ENCODE data around the gene LRMDA. TPM values are rescaled to one million over a fixed set of nuclear protein-coding genes. Genes with fewer than 3 reads are reported as not detected.

Gene LRMDA
- total and polyA plus RNA-seq, 2 of the 8 experiments (the other 6 are each of a cell fraction or from before 2014, with no cell fraction given), result 0.86 to 2.8 TPM

- no peak overlapping the region for H2BK15ac ChIP-seq (ENCODE audit: low read length)
- no peak overlapping the region for H3K27ac ChIP-seq (ENCODE audit: low read depth, low read length)
- DNase-seq (ENCODE audit: low read depth in 1 of 2, low spot score in 2 of 2), result no peak
- H3K4me2 ChIP-seq (ENCODE audit: insufficient read depth in 1 of 2, low read depth in 2 of 2, low read length in 2 of 2), result no peak overlapping the region
- WGBS, 2 experiments (ENCODE audit: extremely low coverage in 1 of 2, insufficient coverage in 1 of 2, insufficient read length in 1 of 2, insufficient replicate concordance in 2 of 2, low coverage in 1 of 2, low lambda C conversion rate in 2 of 2, missing lambda C conversion rate in 1 of 2), result 73% methylated on average over 4 of the region's 4 CpGs; no CpG with 5 or more reads in 1 of the 2 experiments
- no peak overlapping the region for H3K4ac ChIP-seq (replicated peaks; ENCODE audit: insufficient read length, low read depth, low read length)
- H3K4me3 ChIP-seq (ENCODE audit: extremely low read depth in 1 of 4, insufficient read depth in 2 of 4, low read depth in 3 of 4, low read length in 4 of 4), result no peak overlapping the region
- H3K14ac ChIP-seq (ENCODE audit: insufficient read length), result no peak overlapping the region
- H3K9me3 ChIP-seq (ENCODE audit: insufficient read depth in 2 of 2, low read depth in 1 of 2, low read length in 1 of 2), result no peaks in the 10 kb centered on the region
- H3K9ac ChIP-seq (replicated peaks in 1 of 4; ENCODE audit: extremely low read depth in 1 of 4, low read depth in 3 of 4, low read length in 3 of 4), result no peak overlapping the region
- H2AK5ac ChIP-seq (ENCODE audit: low read depth, low read length), result no peak overlapping the region
- no peak overlapping the region for H3K23ac ChIP-seq (ENCODE audit: insufficient read length)
- ChIA-PET POLR2A (ENCODE audit: partially characterized antibody) (no interaction called here), CTCF (ENCODE audit: partially characterized antibody) (interaction anchor here (0.6 kb wide), 2 partner anchors 10 to 289 kb away, joined by 3 read pairs; no protein-coding TSS in a partner anchor)
- no peaks in the 10 kb centered on the region for H3K79me1 ChIP-seq (ENCODE audit: low read depth, low read length)
- no peak for TF ChIP-seq CTBP2 (IDR thresholded peaks at IDR 0.05; ENCODE audit: borderline replicate concordance, insufficient read depth, insufficient read length, low read length)
- no peak for TF ChIP-seq EGR1 (IDR thresholded peaks at IDR 0.05; ENCODE audit: borderline replicate concordance, low read depth, low read length)
- no peak for TF ChIP-seq SAP30 (IDR thresholded peaks at IDR 0.05; ENCODE audit: insufficient read depth, insufficient replicate concordance, low read length)
- TF ChIP-seq, protein P1, sequence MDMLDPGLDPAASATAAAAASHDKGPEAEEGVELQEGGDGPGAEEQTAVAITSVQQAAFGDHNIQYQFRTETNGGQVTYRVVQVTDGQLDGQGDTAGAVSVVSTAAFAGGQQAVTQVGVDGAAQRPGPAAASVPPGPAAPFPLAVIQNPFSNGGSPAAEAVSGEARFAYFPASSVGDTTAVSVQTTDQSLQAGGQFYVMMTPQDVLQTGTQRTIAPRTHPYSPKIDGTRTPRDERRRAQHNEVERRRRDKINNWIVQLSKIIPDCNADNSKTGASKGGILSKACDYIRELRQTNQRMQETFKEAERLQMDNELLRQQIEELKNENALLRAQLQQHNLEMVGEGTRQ (IDR thresholded peaks at IDR 0.05; ENCODE audit: low read length), result no peak
- TF ChIP-seq KDM1A (IDR thresholded peaks at IDR 0.05; ENCODE audit: borderline replicate concordance, low read length), result no peak
- H3K18ac ChIP-seq (ENCODE audit: extremely low read depth, low read length), result no peak overlapping the region
- H2BK12ac ChIP-seq (ENCODE audit: low read depth, low read length), result no peak overlapping the region
- no peaks in the 10 kb centered on the region for H3K4me1 ChIP-seq (replicated peaks in 1 of 4; ENCODE audit: control insufficient read depth in 3 of 4, insufficient read depth in 4 of 4, low read length in 3 of 4)
- H3K36me3 ChIP-seq (ENCODE audit: control insufficient read depth in 2 of 4, insufficient read depth in 4 of 4, low read length in 3 of 4), result no peaks in the 10 kb centered on the region
- H2BK5ac ChIP-seq (ENCODE audit: low read depth, low read length), result no peak overlapping the region
- H4K8ac ChIP-seq (ENCODE audit: extremely low read depth, insufficient read depth, low read length), result no peak overlapping the region
- no peak overlapping the region for H2AFZ ChIP-seq (ENCODE audit: low read length)
- no peak overlapping the region for H4K91ac ChIP-seq (replicated peaks; ENCODE audit: insufficient read length, low read length)
- H4K5ac ChIP-seq (ENCODE audit: insufficient read length, low read depth, low read length), result no peak overlapping the region
- no peak overlapping the region for H2BK20ac ChIP-seq (ENCODE audit: low read length)
- FAIRE-seq, result no peak
- H2BK120ac ChIP-seq (replicated peaks; ENCODE audit: low read depth, low read length), result no peak overlapping the region
- H3K79me2 ChIP-seq (ENCODE audit: control insufficient read depth in 1 of 2, insufficient read depth in 2 of 2, low read length in 2 of 2), result no peaks in the 10 kb centered on the region
- no peaks in the 10 kb centered on the region for H3K27me3 ChIP-seq (replicated peaks in 1 of 4; ENCODE audit: control insufficient read depth in 3 of 4, extremely low read depth in 1 of 4, insufficient read depth in 3 of 4, low read length in 3 of 4)
- no peak overlapping the region for H3K56ac ChIP-seq (replicated peaks; ENCODE audit: insufficient read length, low read depth, low read length)
- no peaks in the 10 kb centered on the region for H4K20me1 ChIP-seq (replicated peaks in 1 of 2; ENCODE audit: control insufficient read depth in 1 of 2, insufficient read depth in 2 of 2, low read length in 2 of 2)
- no peaks in the 10 kb centered on the region for H3K23me2 ChIP-seq (ENCODE audit: low read depth, low read length)
These were observed 64.2 kb downstream of the LRMDA start for GRCh38 chr10:75495434-75496190.
